GM19035 (cell line): ENCODE results near the gene CDAN1.
"Not testable (repeated sequence)": the region's sequence is repeated elsewhere in the genome, so short reads cannot be mapped to it uniquely, and the experiment has no call there.

ENCODE experiments used
- ATAC-seq: cut with Tn5 transposase; IDR thresholded peaks from one replicate; pipeline ENCODE4 v1.9.1; 2021; ENCODE audit not compliant: unreplicated experiment

CDAN1 gene, protein sequence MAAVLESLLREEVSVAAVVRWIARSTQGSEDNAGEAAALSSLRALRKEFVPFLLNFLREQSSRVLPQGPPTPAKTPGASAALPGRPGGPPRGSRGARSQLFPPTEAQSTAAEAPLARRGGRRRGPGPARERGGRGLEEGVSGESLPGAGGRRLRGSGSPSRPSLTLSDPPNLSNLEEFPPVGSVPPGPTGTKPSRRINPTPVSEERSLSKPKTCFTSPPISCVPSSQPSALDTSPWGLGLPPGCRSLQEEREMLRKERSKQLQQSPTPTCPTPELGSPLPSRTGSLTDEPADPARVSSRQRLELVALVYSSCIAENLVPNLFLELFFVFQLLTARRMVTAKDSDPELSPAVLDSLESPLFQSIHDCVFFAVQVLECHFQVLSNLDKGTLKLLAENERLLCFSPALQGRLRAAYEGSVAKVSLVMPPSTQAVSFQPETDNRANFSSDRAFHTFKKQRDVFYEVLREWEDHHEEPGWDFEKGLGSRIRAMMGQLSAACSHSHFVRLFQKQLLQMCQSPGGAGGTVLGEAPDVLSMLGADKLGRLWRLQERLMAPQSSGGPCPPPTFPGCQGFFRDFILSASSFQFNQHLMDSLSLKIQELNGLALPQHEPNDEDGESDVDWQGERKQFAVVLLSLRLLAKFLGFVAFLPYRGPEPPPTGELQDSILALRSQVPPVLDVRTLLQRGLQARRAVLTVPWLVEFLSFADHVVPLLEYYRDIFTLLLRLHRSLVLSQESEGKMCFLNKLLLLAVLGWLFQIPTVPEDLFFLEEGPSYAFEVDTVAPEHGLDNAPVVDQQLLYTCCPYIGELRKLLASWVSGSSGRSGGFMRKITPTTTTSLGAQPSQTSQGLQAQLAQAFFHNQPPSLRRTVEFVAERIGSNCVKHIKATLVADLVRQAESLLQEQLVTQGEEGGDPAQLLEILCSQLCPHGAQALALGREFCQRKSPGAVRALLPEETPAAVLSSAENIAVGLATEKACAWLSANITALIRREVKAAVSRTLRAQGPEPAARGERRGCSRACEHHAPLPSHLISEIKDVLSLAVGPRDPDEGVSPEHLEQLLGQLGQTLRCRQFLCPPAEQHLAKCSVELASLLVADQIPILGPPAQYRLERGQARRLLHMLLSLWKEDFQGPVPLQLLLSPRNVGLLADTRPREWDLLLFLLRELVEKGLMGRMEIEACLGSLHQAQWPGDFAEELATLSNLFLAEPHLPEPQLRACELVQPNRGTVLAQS

DNA sequence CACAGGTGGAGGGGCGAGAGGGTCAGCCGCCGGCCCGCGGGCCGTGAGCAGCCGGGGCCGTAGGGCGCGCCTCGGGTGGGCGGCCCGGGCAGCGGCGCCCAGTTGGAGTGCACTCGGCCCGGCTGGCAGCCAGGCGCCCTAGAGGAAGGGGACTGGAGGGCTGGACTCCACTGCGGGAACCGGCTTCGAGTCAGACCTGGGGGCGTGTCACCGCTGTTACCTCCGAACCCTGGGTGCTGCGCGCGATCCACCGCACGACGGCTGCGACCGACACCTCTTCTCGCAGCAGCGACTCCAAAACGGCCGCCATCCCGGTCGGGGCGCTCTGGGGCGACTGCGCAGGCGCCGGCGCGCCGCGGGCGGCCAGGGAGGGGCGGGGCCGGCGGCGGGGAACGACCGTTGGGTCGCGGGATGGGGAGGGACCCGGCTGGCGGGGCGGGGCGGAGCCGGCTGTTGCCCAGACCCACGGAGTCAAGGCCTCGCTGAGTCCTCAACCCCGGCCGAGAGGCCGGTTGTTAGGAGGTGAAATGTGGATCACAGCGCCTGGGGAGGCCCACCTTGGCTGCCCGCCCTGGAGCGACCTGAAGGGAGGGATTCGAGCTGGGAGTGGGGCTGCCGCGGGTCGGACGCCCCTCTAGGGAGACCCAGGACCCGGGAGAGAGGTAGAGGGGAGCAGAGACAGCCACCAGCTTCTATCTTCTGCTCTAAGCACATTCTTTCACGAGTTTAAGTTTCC lies at the start of gene CDAN1:
CDAN1 (minus strand) TSS at position 336 of the 736 bp plus-strand sequence; CDS start at position 310, 26 bp downstream.
- ATAC-seq, result peak; percentile 80

DNA sequence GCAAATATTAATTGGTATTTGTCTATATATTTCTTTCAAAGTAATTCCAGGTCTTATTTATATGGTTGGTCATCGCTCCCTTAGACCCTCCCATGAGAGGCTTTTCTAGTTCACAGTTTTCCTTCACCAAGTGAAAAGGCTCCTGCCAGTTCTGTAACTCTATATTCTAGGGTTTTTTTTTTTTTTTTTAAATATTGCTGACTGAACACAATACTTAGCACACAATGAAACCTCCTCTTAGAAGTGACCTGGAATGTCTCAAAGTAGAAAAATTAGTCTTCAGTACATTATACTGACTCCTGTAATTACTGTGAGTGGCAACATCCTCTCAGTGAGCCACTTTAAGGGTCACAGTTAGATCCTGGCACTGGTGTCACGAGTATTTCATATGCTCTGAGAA lies 48.6 kb upstream of the CDAN1 start:
- ATAC-seq, result no peak

DNA sequence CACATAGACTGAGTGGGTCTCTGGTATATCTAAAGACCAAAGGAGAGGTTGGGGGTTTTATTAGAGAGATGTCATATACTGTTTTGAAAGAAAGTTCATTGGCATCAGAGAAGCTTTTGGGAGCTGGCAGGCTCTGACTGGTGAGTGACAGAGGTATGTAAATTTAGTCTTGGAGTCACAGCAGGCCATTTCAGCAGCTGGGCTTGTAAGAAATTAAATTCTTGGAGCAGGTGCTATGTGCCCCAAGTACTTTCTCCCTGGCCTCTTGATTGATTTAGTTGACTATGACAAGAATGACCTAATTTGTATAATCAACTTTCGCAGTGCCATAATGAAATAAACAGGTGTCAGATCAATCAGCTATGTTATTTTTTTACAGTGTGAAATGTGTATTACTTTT lies 47.8 kb upstream of the CDAN1 start:
- no peak for ATAC-seq

DNA sequence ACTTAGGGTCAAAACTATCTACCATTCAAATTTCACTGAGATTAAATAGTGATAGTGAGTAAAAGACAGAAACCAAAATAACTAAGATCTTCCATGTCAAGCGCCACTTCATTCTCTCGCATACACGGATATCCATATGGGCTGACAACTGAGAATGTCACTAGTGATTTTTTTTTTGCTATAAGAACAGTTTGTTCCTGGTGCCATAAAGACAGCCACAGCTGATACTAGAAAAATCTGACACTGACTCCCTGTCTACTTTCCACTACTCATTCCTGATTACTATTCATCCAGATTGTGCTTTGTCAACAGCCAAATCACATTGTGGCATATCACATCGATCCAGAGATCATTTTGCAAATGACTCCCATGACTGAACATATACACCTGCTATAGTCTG lies 45.8 kb upstream of the CDAN1 start:
- no peak for ATAC-seq

DNA sequence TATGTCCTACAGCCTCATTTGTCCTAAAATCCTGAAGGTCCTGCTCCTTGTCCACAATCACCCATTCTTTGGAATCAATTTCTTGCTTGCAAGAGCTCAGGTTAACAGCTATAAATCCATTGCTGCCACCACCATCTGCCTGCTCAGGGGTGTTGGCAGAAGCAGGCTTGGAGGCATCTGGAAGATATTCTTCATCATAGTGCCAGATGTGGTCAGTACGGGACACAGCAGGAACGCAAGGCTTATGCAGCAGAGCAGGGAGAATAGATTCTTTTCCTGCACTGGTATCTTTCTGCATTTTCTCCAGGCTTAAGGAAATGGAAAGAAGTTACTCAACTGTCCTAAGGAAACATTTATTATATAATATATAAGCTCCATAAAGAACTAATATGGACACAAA lies 38.5 kb upstream of the CDAN1 start:
- ATAC-seq, result no peak

DNA sequence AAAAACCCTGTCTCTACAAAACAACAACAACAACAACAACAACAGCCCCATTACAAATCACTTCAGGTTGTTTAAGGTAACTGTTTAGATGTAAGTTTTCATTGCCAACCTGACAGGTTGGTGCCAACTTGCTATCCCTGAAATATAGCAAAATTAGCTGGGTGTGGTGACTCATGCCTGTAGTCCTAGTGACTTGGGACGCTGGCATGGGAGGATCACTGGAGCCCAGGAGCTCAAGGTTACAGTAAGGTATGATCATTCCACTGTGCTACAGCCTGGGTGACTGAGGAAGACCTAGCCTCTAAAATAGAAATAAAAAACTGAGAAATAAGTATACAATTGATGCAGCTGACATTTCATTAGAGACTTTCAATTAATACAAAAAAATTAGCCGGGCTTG lies 36.0 kb upstream of the CDAN1 start:
- no peak for ATAC-seq

DNA sequence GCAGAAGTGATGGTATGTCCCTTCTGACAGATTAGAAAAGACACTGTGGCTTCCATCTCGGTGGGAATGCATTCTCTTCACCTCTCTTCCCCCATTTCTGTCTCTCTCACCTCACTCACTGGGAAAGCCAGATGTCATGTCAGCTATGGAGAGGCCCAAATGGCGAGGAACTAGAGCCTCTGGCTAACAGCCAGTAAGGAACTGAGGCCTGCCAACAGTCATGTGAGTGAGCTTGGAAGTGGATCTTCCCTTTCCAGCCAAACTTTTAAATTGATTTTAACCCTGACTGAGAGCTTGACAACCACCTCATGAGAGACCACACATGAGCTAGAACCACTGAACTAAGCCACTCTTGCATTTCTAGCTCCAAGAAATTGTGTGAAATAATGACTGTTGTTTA lies 35.2 kb upstream of the CDAN1 start:
- no peak for ATAC-seq

DNA sequence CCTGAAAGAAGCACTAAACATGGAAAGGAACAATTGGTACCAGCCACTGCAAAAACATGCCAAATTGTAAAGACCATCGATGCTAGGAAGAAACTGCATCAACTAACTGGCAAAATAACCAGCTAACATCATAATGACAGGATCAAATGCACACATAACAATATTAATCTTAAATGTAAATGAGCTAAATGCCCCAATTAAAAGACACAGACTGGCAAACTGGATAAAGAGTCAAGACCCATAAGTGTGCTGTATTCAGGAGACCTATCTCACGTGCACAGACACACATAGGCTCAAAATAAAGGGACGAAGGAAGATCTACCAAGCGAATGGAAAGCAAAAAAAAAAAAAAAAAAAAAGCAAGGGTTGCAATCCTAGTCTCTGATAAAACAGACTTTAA lies 29.2 kb upstream of the CDAN1 start:
- ATAC-seq, result not testable (repeated sequence)

DNA sequence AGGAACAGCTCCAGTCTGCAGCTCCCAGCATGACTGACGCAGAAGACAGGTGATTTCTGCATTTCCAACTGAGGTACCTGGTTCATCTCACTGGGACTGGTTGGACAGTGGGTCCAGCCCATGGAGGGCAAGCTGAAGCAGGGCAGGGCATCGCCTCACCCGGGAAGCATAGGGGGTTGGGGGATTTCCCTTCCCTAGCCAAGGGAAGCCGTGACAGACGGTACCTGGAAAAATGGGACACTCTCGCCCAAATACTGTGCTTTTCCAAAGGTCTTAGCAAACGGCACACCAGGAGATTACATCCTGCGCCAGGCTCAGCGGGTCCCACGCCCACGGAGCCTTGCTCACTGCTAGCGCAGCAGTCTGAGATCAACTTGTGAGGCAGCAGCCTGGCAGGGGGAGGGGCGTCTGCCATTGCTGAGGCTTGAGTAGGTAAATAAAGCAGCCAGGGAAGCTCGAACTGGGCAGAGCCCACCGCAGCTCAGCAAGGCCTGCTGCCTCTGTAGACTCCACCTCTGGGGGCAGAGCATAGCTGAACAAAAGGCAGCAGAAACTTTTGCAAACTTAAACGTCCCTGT lies 27.3 kb upstream of the CDAN1 start:
- ATAC-seq, result not testable (repeated sequence)

DNA sequence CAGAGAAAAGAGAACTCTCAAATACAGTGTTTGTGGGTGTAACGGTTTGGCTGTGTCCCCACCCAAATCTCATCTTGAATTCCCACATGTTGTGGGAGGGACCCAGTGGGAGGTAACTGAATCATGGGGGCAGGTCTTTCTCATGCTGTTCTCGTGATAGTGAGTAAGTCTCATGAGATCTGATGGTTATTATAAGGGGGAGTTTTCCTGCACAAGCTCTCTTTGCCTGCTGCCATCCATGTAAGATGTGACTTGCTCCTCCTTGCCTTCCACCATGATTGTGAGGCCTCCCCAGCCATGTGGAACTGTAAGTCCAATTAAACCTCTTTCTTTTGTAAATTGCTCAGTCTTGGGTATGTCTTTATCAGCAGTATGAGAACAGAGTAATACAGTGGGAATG lies 24.9 kb upstream of the CDAN1 start:
- ATAC-seq, result not testable (repeated sequence)

DNA sequence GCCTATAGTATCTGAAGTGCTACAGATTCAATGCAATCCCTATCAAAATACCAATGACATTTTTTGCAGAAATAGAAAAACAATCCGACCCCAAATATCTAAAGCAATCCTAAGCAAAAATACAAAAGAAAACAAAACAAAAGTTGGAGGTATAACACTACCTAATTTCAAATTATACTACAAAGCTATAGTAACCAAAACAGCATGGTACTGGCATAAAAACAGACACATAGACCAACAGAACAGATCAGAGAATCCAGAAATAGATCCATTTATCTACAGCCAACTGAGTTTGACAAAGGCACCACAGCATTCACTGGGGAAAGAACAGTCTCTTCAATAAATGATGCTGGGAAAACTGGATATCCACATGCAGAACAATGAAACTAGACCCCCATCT lies 23.8 kb upstream of the CDAN1 start:
- no peak for ATAC-seq

DNA sequence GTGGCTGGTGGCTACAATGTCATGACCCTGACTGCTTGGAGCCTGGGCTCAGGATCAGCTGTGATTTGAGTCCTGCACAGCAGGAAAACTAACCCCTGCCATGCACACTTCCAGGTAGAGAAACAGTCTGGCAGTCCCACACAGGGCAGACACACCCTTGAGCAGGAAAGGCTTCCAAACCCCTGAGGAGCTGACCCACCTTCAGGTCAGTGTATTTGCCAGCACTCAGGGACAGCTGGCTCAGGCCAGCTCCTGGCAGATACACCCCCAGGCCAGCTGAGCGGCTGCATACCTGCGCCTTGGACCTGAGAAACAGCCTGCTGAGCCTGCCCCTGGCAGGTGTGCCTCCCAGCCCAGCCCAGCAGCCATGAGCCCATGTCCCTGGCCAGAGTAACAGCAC lies 22.2 kb upstream of the CDAN1 start:
- ATAC-seq, result no peak

DNA sequence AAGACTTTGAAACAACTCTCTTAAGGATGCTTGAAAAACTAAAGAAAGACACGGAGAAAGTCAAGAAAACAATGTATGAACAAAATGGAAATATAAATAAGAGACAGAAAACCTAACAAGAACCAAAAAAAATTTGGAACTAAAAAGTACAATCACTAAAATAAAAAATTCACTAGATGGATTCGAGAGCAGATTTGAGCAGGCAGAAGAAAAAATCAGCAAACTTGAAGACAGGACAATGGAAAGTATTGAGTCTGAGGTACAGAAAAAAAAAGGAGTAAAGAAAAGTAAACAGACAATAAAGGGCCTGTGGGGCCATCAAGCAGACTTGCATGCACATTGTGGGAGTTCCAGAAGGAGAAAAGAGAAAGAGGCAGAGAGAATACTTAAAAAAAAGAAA lies 13.4 kb upstream of the CDAN1 start:
- no peak for ATAC-seq

DNA sequence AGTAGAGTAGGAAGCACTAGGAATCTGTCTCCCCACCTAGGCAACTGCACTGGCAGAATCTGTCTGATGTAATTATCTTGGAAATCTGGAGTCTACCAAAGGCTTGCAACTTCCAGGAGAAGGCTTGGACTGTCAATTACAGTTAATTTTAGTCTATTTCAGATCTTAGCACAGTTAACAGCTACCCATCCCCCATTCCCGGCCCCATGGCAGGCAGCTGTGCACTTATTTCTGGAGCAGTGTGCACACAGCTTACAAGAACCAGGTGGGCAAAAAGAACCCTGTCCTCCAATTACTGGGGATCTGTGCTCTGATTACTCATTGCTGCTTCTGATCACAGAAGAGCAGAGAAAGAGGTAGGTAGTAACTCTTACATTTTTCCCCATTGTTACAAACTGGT lies 12.3 kb upstream of the CDAN1 start:
- no peak for ATAC-seq

DNA sequence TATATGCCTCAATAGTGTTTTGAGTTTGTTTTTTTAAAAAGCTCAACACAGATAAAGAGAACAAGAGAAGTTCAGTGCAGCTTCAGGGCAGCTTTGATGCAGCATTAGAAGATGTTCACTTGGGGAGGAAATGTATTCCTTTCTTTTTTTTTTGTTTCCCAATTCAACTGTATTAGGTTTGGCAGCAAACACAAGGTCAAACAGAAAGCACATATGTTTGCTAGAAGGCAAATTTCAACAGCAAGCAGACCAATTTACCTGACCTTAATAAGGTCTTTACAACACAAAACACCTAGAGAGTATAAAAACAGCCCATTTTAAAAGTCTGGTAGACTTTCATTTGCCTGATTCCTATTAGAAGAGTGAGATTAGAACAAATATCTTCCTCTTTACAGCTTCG lies 7.3 kb upstream of the CDAN1 start:
- ATAC-seq, result no peak

DNA sequence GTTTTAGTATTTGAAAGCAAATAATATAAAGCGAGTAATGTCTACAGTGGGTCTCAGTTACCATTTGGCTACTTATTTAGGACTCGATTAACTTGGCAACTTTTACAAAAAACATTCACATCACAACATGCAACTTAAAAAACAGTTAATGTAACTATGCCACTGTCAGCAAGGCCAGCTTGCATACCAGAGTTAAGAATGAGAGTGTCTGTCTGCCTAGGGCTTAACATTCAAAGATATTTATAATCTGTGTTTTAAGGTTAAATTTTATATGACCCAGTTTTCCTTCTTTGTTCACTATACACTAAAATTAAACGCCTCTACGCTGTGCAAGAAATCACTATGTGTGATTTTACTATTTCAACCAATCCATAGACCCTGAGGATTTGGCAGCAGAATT lies 5.2 kb upstream of the CDAN1 start:
- ATAC-seq, result no peak

DNA sequence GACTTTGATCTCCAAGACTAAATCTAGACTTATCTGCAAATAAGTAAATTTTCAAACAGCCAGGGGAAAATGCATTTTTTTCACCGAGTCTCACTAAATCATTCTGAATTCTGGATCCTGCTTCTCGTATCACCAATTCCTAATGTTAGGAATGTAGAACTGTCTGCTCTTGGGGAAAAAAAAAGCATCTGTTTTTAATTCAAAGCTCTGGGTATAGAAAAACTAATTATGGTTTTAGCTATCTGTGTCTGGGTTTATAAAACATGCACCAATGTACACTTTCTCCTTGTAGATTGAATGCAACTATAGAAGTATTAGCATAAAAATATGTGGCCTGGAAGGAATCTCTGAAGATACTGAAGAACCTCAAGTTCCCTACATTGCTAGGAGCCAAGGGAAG lies 4.8 kb upstream of the CDAN1 start:
- no peak for ATAC-seq

DNA sequence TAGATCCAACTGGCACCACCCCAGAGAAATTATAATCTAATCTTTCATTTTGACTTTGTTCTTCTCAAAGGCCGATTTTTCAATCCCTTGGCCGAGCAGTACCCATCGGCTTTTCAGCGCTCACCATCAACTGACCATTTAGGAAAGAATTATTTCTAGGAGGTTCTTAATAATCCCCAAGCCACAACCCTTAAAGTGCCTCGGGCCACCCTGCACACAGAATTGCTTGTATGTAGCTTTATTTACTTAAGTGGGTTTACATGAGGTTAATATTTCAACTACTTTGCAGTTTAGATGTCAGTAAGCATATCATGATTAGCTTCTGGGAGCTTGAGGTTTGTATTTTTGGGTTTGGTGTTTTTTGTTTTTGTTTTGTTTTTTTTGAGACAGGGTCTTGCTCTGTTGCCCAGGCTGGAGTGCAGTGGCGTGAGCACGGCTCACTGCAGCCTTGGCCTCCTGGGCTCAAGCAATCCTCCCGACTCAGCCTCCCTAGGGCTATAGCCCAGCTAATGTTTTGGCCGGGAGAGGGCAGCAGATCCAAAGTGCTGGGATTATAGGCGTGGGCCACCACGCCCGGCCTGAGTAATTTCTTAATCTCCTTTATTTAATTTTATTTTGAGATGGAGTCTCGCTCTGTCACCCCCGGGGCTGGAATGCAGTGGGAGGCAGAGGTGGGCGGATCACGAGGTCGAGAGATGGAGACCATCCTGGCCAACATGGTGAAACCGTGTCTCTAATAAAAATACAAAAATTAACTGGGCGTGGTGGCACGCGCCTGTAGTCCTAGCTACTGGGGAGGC lies 801 bp upstream of the CDAN1 start:
- ATAC-seq, result no peak

DNA sequence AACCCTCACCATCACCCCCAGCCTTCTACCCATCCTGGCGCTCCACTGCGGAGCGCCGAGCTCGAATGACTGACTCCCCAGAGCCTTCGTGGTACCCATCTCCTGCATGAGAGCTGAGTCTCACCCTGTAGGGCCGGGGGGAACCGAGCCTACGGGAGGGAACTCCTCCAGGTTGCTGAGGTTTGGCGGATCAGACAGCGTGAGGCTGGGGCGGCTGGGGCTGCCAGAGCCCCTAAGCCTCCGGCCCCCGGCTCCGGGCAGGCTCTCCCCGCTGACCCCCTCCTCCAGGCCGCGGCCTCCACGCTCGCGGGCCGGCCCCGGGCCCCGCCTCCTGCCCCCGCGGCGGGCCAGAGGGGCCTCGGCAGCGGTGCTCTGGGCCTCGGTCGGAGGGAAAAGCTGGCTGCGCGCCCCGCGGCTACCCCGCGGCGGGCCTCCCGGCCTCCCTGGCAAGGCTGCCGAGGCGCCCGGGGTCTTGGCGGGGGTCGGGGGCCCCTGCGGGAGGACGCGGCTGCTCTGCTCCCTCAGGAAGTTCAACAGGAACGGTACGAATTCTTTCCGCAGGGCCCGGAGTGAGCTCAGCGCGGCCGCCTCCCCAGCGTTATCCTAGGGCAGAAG lies 643 bp downstream of the CDAN1 start:
- ATAC-seq, result peak; percentile 39
